OCI-LY3 (cell line): ENCODE measurements around the gene ZBTB9.

Source experiments
- H2AFZ ChIP-seq: fragments of 200-600, 300-600 bp; shearing (Covaris generic); 2 replicates; pipeline ENCODE4 v1.6.0; 2014; ENCODE audit warnings: antibody characterized with exemption, low read depth, low read length
- H3K27ac ChIP-seq: fragments of 200-600, 300-600 bp; sonication (generic); 2 replicates; pipeline ENCODE4 v1.5.1; 2014; ENCODE audit warnings: mild to moderate bottlenecking, low read length, moderate library complexity, mixed read lengths
- H3K27me3 ChIP-seq: fragments of 200-600, 300-600 bp; sonication (generic); 2 replicates; pipeline ENCODE4 v1.6.1; 2014; ENCODE audit warnings: low read depth, low read length, mixed read lengths
- H3K36me3 ChIP-seq: fragments of 200-600, 300-600 bp; sonication (generic); replicated peaks from 2 replicates; pipeline ENCODE3; 2014; ENCODE audit warnings: low read depth, low read length, mixed read lengths
- H3K4me1 ChIP-seq: fragments of 300-600, 200-600 bp; sonication (generic); 2 replicates; pipeline ENCODE4 v1.6.1; 2014; ENCODE audit warnings: low read length, mixed read lengths
- H3K4me2 ChIP-seq: fragments of 200-600, 300-600 bp; sonication (generic); 2 replicates; pipeline ENCODE4 v1.6.1; 2014; ENCODE audit warnings: low read length, mixed read lengths
- H3K4me3 ChIP-seq: fragments of 300-600, 200-600 bp; sonication (generic); 2 replicates; pipeline ENCODE4 v1.5.1; 2014; ENCODE audit warnings: antibody characterized with exemption, mild to moderate bottlenecking, low read length, moderate library complexity
- H3K79me2 ChIP-seq: fragments of 300-600, 200-600 bp; shearing (Covaris generic); 2 replicates; pipeline ENCODE4 v1.6.1; 2014; ENCODE audit warnings: mild to moderate bottlenecking, low read length, mixed read lengths
- H3K9ac ChIP-seq: fragments of 300-600, 200-600 bp; shearing (Covaris generic); 2 replicates; pipeline ENCODE4 v1.6.0; 2014; ENCODE audit warnings: mild to moderate bottlenecking, low read length, moderate library complexity
- H3K9me3 ChIP-seq: fragments of 200-600, 300-600 bp; shearing (Covaris generic); 2 replicates; pipeline ENCODE4 v1.6.1; 2014; ENCODE audit warnings: low read length, mixed read lengths; ENCODE audit not compliant: insufficient read depth
- H4K20me1 ChIP-seq: fragments of 200-600, 300-600 bp; sonication (generic); 2 replicates; pipeline ENCODE4 v1.6.1; 2016; ENCODE audit warnings: low read length, mixed read lengths; ENCODE audit not compliant: insufficient read depth
- CTCF ChIP-seq: fragments of 200-600, 300-600 bp; sonication (generic); IDR thresholded peaks from 2 replicates; pipeline ENCODE4 v1.5.1; 2014; ENCODE audit warnings: antibody characterized with exemption, low read length, low read depth
- EZH2phosphoT487 ChIP-seq: fragments of 200-600 bp; shearing (Covaris generic); IDR thresholded peaks from 2 replicates; pipeline ENCODE4 v1.6.1; 2018; ENCODE audit warnings: antibody characterized with exemption, mixed run types, low read depth

Gene ZBTB9

GRCh38 chr6:33426590-33427511, 27.5 kb upstream of the ZBTB9 start:
- Histone ChIP-seq H3K4me2 (peak overlapping the region; percentile 94), H3K27me3 (no peaks in the 10 kb centered on the region), H3K79me2 (no peaks in the 10 kb centered on the region), H3K36me3 (no peaks in the 10 kb centered on the region), H3K9me3 (no peaks in the 10 kb centered on the region), H3K9ac (peak overlapping the region; percentile 99; the same call in 1 of the 2 replicates), H4K20me1 (no peaks in the 10 kb centered on the region), H3K4me1 (peaks cover 41% of the 10 kb centered on the region), H2AFZ (no peak overlapping the region), H3K4me3 (peak overlapping the region; percentile 100), H3K27ac (peak overlapping the region; percentile 74)
- no peak for TF ChIP-seq EZH2phosphoT487
- no peak for TF ChIP-seq CTCF

- H3K79me2 ChIP-seq: no peaks in the 10 kb centered on the region
Observed at GRCh38 chr6:33427585-33428223, 26.7 kb upstream of the ZBTB9 start.

GRCh38 chr6:33428224-33428965, 26.0 kb upstream of the ZBTB9 start:
- TF ChIP-seq EZH2phosphoT487: no peak
- peak; percentile 18; the same call in 1 of the 2 replicates for TF ChIP-seq CTCF
- H2AFZ ChIP-seq: no peak overlapping the region
- H4K20me1 ChIP-seq: no peaks in the 10 kb centered on the region
- H3K9ac ChIP-seq: peak overlapping the region; percentile 56
- H3K27ac ChIP-seq: no peak overlapping the region
- H3K36me3 ChIP-seq: no peaks in the 10 kb centered on the region
- no peaks in the 10 kb centered on the region for H3K9me3 ChIP-seq
- no peaks in the 10 kb centered on the region for H3K79me2 ChIP-seq
- H3K4me2 ChIP-seq: peak overlapping the region; percentile 92
- H3K27me3 ChIP-seq: no peaks in the 10 kb centered on the region
- peaks cover 45% of the 10 kb centered on the region for H3K4me1 ChIP-seq
- peak overlapping the region; percentile 82 for H3K4me3 ChIP-seq

More at GRCh38 chr6:33427585-33428223, 26.7 kb upstream of the ZBTB9 start:
- TF ChIP-seq CTCF (0 out of 2 replicates have a peak, but pooled peaks have one; percentile 6), EZH2phosphoT487 (no peak)
- H3K9me3 ChIP-seq: no peaks in the 10 kb centered on the region
- H3K4me2 ChIP-seq: peak overlapping the region; percentile 92
- peaks cover 45% of the 10 kb centered on the region for H3K4me1 ChIP-seq
- no peak overlapping the region for H3K27ac ChIP-seq
- peak overlapping the region; percentile 82 for H3K4me3 ChIP-seq
- H4K20me1 ChIP-seq: no peaks in the 10 kb centered on the region
- H3K27me3 ChIP-seq: no peaks in the 10 kb centered on the region
- no peak overlapping the region for H2AFZ ChIP-seq
- H3K9ac ChIP-seq: peak overlapping the region; percentile 56; the same call in 1 of the 2 replicates
- no peaks in the 10 kb centered on the region for H3K36me3 ChIP-seq
